Measurements from ENCODE around the gene C11orf91. TPM values are rescaled to one million over a fixed set of nuclear protein-coding genes. Genes with fewer than 3 reads are reported as not detected.

Gene C11orf91
- total RNA-seq (2021) (0.90 TPM in 1 of 2 replicates, not detected in the other), Bru-seq, nascent RNA (percentile 38 among the genes with signal in this experiment), BruChase-seq, experiment 1, labeled RNA remaining after a 2-hour chase (percentile 36 among the genes with signal in this experiment), BruChase-seq, experiment 2, labeled RNA remaining after a 6-hour chase (percentile 46 among the genes with signal in this experiment)
- long read RNA-seq = 0 reads

GRCh38 chr11:33700502-33701271, at the start of gene C11orf91:
Gene C11orf91 (minus strand): TSS chr11:33700826. CDS start chr11:33700740, 86 bp downstream.
- peaks cover 2% of the 10 kb centered on the region; the same call in 1 of the 2 replicates for H3K79me2 ChIP-seq (ENCODE audit: low read depth)
- H3K36me3 ChIP-seq (ENCODE audit: low read depth) = 0 out of 2 replicates have a peak, but pooled peaks cover 5% of the 10 kb centered on the region
- H3K9me2 ChIP-seq (ENCODE audit: insufficient read depth) = no peaks in the 10 kb centered on the region
- CTCF ChIA-PET = interaction anchor here (1.5 to 2.2 kb wide), 3 partner anchors 9 to 42 kb away, joined by 3 to 10 read pairs (median 8); no protein-coding TSS in a partner anchor
- H2AFZ ChIP-seq = peak within 1 kb of the TSS; percentile 76
- peaks cover 48% of the 10 kb centered on the region for H3F3A ChIP-seq (ENCODE audit: insufficient read depth, low read depth)
- BruUV-seq (replicated peaks) = no TSS peak
- H3K27me3 ChIP-seq (ENCODE audit: insufficient read depth, low read depth) = no peaks in the 10 kb centered on the region
- intact Hi-C loops (cut with micrococcal nuclease; ENCODE audit: unreplicated experiment) = loop anchor here (5.0 kb wide), 1 partner anchor 158 kb away; no protein-coding TSS in a partner anchor
- H4K20me1 ChIP-seq (ENCODE audit: insufficient read depth) = no peaks in the 10 kb centered on the region
- peak within 1 kb of the TSS; percentile 68 for H3K27ac ChIP-seq
- H3K4me3 ChIP-seq = peak within 1 kb of the TSS; percentile 56
- DNase-seq = peak; percentile 73 to 97
- peaks cover 68% of the 10 kb centered on the region for H3K4me1 ChIP-seq (replicated peaks; ENCODE audit: insufficient read depth)
- peak within 1 kb of the TSS; percentile 82 for H3K4me2 ChIP-seq
- TF ChIP-seq EZH2 (IDR thresholded peaks at IDR 0.05; ENCODE audit: low read depth) (no peak), CTCF (conservative IDR thresholded peaks at IDR 0.05) (no peak)
- no peaks in the 10 kb centered on the region for H3K9me3 ChIP-seq (ENCODE audit: insufficient read depth, low read depth)
- POLR2A ChIA-PET (ENCODE audit: unreplicated experiment) = interaction anchor here (0.5 to 1.2 kb wide), 6 partner anchors 9 to 921 kb away, joined by 4 to 12 read pairs (median 7); partner anchors contain the start of gene CD59

- Histone ChIP-seq H3K9me2 (ENCODE audit: insufficient read depth) (no peaks in the 10 kb centered on the region), H3F3A (ENCODE audit: insufficient read depth, low read depth) (peaks cover 14% of the 10 kb centered on the region; the same call in 1 of the 2 replicates), H3K79me2 (ENCODE audit: low read depth) (no peaks in the 10 kb centered on the region), H3K27ac (no peak overlapping the region), H3K4me1 (replicated peaks; ENCODE audit: insufficient read depth) (no peaks in the 10 kb centered on the region), H3K4me2 (no peak overlapping the region), H3K9me3 (ENCODE audit: insufficient read depth, low read depth) (no peaks in the 10 kb centered on the region), H3K36me3 (ENCODE audit: low read depth) (peaks cover 31% of the 10 kb centered on the region), H2AFZ (no peak overlapping the region), H4K20me1 (ENCODE audit: insufficient read depth) (no peaks in the 10 kb centered on the region), H3K4me3 (no peak overlapping the region), H3K27me3 (ENCODE audit: insufficient read depth, low read depth) (no peaks in the 10 kb centered on the region)
- intact Hi-C loops (cut with micrococcal nuclease; ENCODE audit: unreplicated experiment) = loop anchor here (10.0 kb wide), 1 partner anchor 783 kb away; no protein-coding TSS in a partner anchor
- ChIA-PET POLR2A (ENCODE audit: unreplicated experiment) (no interaction called here), CTCF (no interaction called here)
- TF ChIP-seq EZH2 (IDR thresholded peaks at IDR 0.05; ENCODE audit: low read depth) (no peak), CTCF (conservative IDR thresholded peaks at IDR 0.05) (no peak)
- BruUV-seq (replicated peaks) = no TSS peak
- DNase-seq = peak in 1 of 2 experiments; percentile 34
These were observed 47.4 kb upstream of the C11orf91 start for GRCh38 chr11:33747979-33748378.

GRCh38 chr11:33743291-33743690, 42.7 kb upstream of the C11orf91 start:
- ChIA-PET CTCF (interaction anchor here (0.7 to 2.3 kb wide), 3 partner anchors 27 to 578 kb away, joined by 3 to 42 read pairs (median 13); no protein-coding TSS in a partner anchor), POLR2A (ENCODE audit: unreplicated experiment) (interaction anchor here (0.6 kb wide), 1 partner anchor 1884 kb away, joined by 8 read pairs; no protein-coding TSS in a partner anchor)
- Histone ChIP-seq H3K36me3 (ENCODE audit: low read depth) (peaks cover 12% of the 10 kb centered on the region; the same call in 1 of the 2 replicates), H2AFZ (no peak overlapping the region), H3K9me2 (ENCODE audit: insufficient read depth) (no peaks in the 10 kb centered on the region), H3F3A (ENCODE audit: insufficient read depth, low read depth) (peaks cover 19% of the 10 kb centered on the region; the same call in 1 of the 2 replicates), H3K27ac (no peak overlapping the region), H3K4me3 (no peak overlapping the region), H4K20me1 (ENCODE audit: insufficient read depth) (no peaks in the 10 kb centered on the region), H3K9me3 (ENCODE audit: insufficient read depth, low read depth) (peaks cover 5% of the 10 kb centered on the region; the same call in 1 of the 2 replicates), H3K27me3 (ENCODE audit: insufficient read depth, low read depth) (no peaks in the 10 kb centered on the region), H3K4me2 (no peak overlapping the region), H3K79me2 (ENCODE audit: low read depth) (no peaks in the 10 kb centered on the region), H3K4me1 (replicated peaks; ENCODE audit: insufficient read depth) (no peaks in the 10 kb centered on the region)
- intact Hi-C loops (cut with micrococcal nuclease; ENCODE audit: unreplicated experiment) = loop anchor here (2.0 to 10.0 kb wide), 2 partner anchors 26 to 778 kb away; no protein-coding TSS in a partner anchor
- no peak for DNase-seq
- TF ChIP-seq EZH2 (IDR thresholded peaks at IDR 0.05; ENCODE audit: low read depth) = no peak
- TF ChIP-seq CTCF (conservative IDR thresholded peaks at IDR 0.05) = no peak
- BruUV-seq (replicated peaks) = no TSS peak
